Body of pancreas (tissue), 4 donors: ENCODE measurements around the gene PALLD. TPM values are rescaled to one million over a fixed set of nuclear protein-coding genes. Genes with fewer than 3 reads are reported as not detected.

ENCODE experiments used
- ATAC-seq: fragments of 150-250 bp; one replicate; pipeline ENCODE4 v1.9.1; 2016
- DNase-seq, 4 donors: peaks; one replicate each; pipeline ENCODE4 v3.0.0-alpha.2; 2019
- H3K27ac ChIP-seq, 4 donors: fragments of 200-600 bp; sonication (generic); 1 replicate in 3 of 4; 2 replicates in 1 of 4; pipeline versions ENCODE4 v1.5.1 to v1.6.1; 2016 to 2019; ENCODE audit warnings: mild to moderate bottlenecking in 1 of 4, mixed read lengths in 1 of 4, moderate library complexity in 1 of 4
- H3K27me3 ChIP-seq, 2 donors: fragments of 200-600 bp; sonication (generic); one replicate each; pipeline ENCODE4 v1.6.0; 2016; ENCODE audit warnings: mild to moderate bottlenecking in 1 of 2
- H3K36me3 ChIP-seq, 2 donors: fragments of 200-600 bp; sonication (generic); replicated peaks in 1 of 2; 2 replicates each; pipeline ENCODE4 v1.5.1; 2016; ENCODE audit warnings: low read depth in 2 of 2; ENCODE audit not compliant: insufficient read depth in 1 of 2
- H3K4me1 ChIP-seq: fragments of 200-600 bp; sonication (generic); one replicate; pipeline ENCODE4 v1.6.0; 2016
- H3K4me3 ChIP-seq, 2 donors: fragments of 200-600 bp; sonication (generic); 1 replicate in 1 of 2; 2 replicates in 1 of 2; pipeline ENCODE4 v1.5.1; 2016 to 2019
- H3K9me3 ChIP-seq, 3 donors: fragments of 200-600 bp; sonication (generic); 1 replicate in 2 of 3; 2 replicates in 1 of 3; pipeline ENCODE4 v1.5.1; 2016
- CTCF ChIP-seq, 7 experiments: fragments of 450-650 bp in 4 of 7; fragments of 200-600 bp in 3 of 7; sonication (generic) in 3 of 7; IDR thresholded peaks; one replicate each; pipeline ENCODE4 v1.5.1; 2016 to 2019; ENCODE audit warnings: antibody characterized with exemption in 7 of 7
- POLR2A ChIP-seq, 3 donors: fragments of 450-650 bp; IDR thresholded peaks; one replicate each; pipeline ENCODE4 v1.6.1; 2016; ENCODE audit warnings: antibody characterized with exemption in 3 of 3, mild to moderate bottlenecking in 2 of 3
- WGBS, 2 donors: methylation state at CpG; one replicate each; pipeline ENCODE4 v1.1.5; 2017; 5-methylcytosine and 5-hydroxymethylcytosine counted together
- intact Hi-C: fragments of 100-400 bp; cut with DNase I; formaldehyde crosslinking; loops from one replicate; pipeline ENCODE4 v1.15.1; 2023
- total RNA-seq, 2 donors: library from RNA; depleted of rRNA; stranded (reverse); fragments of >200 nt; gene quantifications; one replicate each; pipeline ENCODE4 v1.1.0, GENCODE V29; 2016

The PALLD gene
- total RNA-seq, 2 donors from 2014 or later = 46.8 to 52.4 TPM

GRCh38 chr4:168646001-168646768 is 149.3 kb downstream of the PALLD start:
- Histone ChIP-seq H3K4me1 (no peaks in the 10 kb centered on the region), H3K36me3 (no peaks in the 10 kb centered on the region), H3K4me3 (no peak overlapping the region), H3K9me3 (no peaks in the 10 kb centered on the region), H3K27ac (no peak overlapping the region), H3K27me3 (no peaks in the 10 kb centered on the region)
- 63 to 65% methylated on average over 7 of the region's 7 CpGs for WGBS, 2 donors
- intact Hi-C loops = no loop called here
- DNase-seq (no peak), ATAC-seq (no peak)
- no peak for TF ChIP-seq CTCF (IDR thresholded peaks at IDR 0.05)
- TF ChIP-seq POLR2A (IDR thresholded peaks at IDR 0.05) = no peak

GRCh38 chr4:168647646-168648375 is 151.0 kb downstream of the PALLD start:
- no peak overlapping the region for H3K27ac ChIP-seq
- H3K4me1 ChIP-seq = no peaks in the 10 kb centered on the region
- peaks cover 0 to 5% (median 0%) of the 10 kb centered on the region in 3 donors for H3K9me3 ChIP-seq
- H3K27me3 ChIP-seq = no peaks in the 10 kb centered on the region
- intact Hi-C loops = no loop called here
- H3K36me3 ChIP-seq = no peaks in the 10 kb centered on the region
- no peak for TF ChIP-seq CTCF (IDR thresholded peaks at IDR 0.05)
- TF ChIP-seq POLR2A (IDR thresholded peaks at IDR 0.05) = no peak
- DNase-seq (no peak), ATAC-seq (no peak)
- WGBS, 2 donors = 76 to 79% methylated on average over 8 of the region's 8 CpGs
- no peak overlapping the region for H3K4me3 ChIP-seq

DNA sequence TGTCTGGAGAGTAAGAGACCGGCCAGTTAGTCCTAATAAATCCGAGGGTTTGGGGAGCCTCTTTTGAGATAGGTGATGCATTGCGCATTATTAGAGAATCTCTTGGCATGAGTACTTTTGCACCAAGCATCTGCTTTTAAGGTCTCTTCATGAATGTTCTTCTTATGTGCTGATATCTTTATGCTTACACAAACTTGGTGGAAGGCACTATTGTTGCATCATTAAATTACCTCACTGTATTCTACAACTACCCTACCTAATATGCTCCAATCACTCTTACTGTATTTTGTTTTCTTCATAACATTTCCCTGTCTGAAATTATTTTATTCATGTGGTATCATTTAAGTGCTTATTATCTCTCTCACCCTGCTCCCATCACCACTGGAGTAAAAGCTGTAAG is 151.6 kb downstream of the PALLD start:
- Histone ChIP-seq H3K9me3 (peaks cover 0 to 5% (median 0%) of the 10 kb centered on the region in 3 donors), H3K4me1 (no peaks in the 10 kb centered on the region), H3K27ac (no peak overlapping the region), H3K36me3 (no peaks in the 10 kb centered on the region), H3K4me3 (no peak overlapping the region), H3K27me3 (no peaks in the 10 kb centered on the region)
- TF ChIP-seq CTCF (IDR thresholded peaks at IDR 0.05) = no peak
- TF ChIP-seq POLR2A (IDR thresholded peaks at IDR 0.05) = no peak
- DNase-seq (no peak), ATAC-seq (no peak)
- intact Hi-C loops = no loop called here
- WGBS, 2 donors = 53 to 78% methylated on average over 3 of the region's 3 CpGs

- no peaks in the 10 kb centered on the region for H3K36me3 ChIP-seq
- TF ChIP-seq CTCF (IDR thresholded peaks at IDR 0.05) = no peak
- TF ChIP-seq POLR2A (IDR thresholded peaks at IDR 0.05) = no peak
- H3K27ac ChIP-seq = no peak overlapping the region
- ATAC-seq (no peak), DNase-seq (no peak)
- H3K4me1 ChIP-seq = no peaks in the 10 kb centered on the region
- intact Hi-C loops = no loop called here
- H3K27me3 ChIP-seq = no peaks in the 10 kb centered on the region
- H3K4me3 ChIP-seq = no peak overlapping the region
- 57 to 65% methylated on average over 3 of the region's 3 CpGs for WGBS, 2 donors
- peaks cover 0 to 5% (median 0%) of the 10 kb centered on the region in 3 donors for H3K9me3 ChIP-seq
Measured at GRCh38 chr4:168648929-168649328, 152.1 kb downstream of the PALLD start.
